Daoy (cell line): ENCODE results near the gene SRP9. TPM values are rescaled to one million over a fixed set of nuclear protein-coding genes. Genes with fewer than 3 reads are reported as not detected.

Experiments
- DNase-seq: peaks from one replicate; pipeline ENCODE4 v3.0.0-alpha.2; 2015; ENCODE audit warnings: low read depth
- total RNA-seq: library from RNA; depleted of rRNA; stranded (reverse); fragments of >200 nt; shearing (Covaris generic); gene quantifications from 2 replicates; pipeline ENCODE4 v1.2.3, GENCODE V29; 2014; rRNA removed

Gene SRP9
- total RNA-seq, 1 experiment from 2014 or later: 363 TPM

DNA sequence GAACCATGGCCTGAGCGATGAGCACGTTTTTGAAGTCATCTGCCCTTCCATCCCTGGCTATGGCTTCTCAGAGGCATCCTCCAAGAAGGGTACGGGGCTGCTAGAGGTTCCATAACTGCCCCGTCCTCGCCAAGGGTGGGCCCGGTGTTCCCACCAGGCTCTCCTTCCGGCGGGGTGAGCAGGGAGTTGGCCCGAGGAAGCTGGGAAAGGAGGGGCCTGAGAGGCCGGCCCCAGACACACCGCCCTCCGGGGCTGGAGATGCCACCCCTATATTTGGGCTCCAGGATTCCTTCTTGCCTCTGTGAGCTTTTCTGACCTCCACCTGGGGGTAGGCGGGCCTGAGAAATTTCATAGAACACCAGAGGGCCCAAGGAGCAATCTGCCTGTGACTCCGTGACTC is 61.2 kb downstream of the SRP9 start:
- no peak for DNase-seq

Other genes with a start within 250 kb of the SRP9 start
- 108 and 149 TPM in 2 replicates for gene ENAH, start 124.7 kb upstream of the SRP9 start, total RNA-seq
- gene EPHX1, start 32.3 kb downstream of the SRP9 start, total RNA-seq: 4.6 and 8.8 TPM in 2 replicates
- 3.1 and 4.5 TPM in 2 replicates for gene TMEM63A, start 104.6 kb downstream of the SRP9 start, total RNA-seq
- not detected in 2 replicates for gene LEFTY1, start 111.3 kb downstream of the SRP9 start, total RNA-seq
- 47.4 and 51.8 TPM in 2 replicates for gene PYCR2, start 146.4 kb downstream of the SRP9 start, total RNA-seq
- not detected in 2 replicates for gene LEFTY2, start 163.4 kb downstream of the SRP9 start, total RNA-seq
- gene SDE2, start 221.5 kb downstream of the SRP9 start, total RNA-seq: 21.0 and 22.5 TPM in 2 replicates